Measurements from ENCODE around the gene CFAP161. TPM values are rescaled to one million over a fixed set of nuclear protein-coding genes. Genes with fewer than 3 reads are reported as not detected.
A peak's percentile ranks its signal among the peaks of the same experiment; 100 is the strongest.

Gene CFAP161
- total and polyA plus RNA-seq, 2 donors from 2014 or later, result 0.50 TPM; not detected in 1

DNA sequence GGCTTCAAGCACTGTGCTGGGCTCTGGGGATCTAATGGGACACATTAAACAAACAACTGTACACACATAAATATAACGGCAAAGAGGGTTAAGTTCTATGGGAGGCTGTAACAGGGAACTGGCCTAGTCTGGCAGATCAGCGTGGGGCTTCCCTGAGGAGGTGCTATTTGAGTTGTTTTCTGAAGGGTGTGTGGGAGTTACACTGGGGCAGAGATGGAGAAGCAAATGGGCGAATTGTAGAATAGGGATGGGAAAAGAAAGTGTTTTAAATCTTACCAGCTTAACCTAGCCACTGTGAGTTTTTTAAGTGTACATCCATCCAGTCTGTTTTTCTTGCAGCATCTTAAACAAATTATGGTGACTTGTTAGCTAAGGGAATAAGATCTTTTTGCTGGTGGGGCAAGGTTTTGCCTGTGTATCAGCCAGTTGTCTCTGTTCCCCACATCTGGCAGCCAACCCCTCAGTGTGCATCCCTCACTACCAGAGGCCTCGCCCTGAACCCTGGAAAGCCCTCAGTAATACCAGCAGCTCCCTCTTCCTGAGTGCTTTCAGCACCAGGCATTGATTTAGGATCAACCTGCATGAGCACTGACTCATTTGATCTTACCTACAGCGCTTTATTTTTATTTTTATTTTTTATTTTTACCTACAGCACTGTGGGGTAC is 51.7 kb downstream of the CFAP161 start:
- H3K9ac ChIP-seq (ENCODE audit: low read length in 3 of 3), result no peak overlapping the region
- TF ChIP-seq, protein P1, sequence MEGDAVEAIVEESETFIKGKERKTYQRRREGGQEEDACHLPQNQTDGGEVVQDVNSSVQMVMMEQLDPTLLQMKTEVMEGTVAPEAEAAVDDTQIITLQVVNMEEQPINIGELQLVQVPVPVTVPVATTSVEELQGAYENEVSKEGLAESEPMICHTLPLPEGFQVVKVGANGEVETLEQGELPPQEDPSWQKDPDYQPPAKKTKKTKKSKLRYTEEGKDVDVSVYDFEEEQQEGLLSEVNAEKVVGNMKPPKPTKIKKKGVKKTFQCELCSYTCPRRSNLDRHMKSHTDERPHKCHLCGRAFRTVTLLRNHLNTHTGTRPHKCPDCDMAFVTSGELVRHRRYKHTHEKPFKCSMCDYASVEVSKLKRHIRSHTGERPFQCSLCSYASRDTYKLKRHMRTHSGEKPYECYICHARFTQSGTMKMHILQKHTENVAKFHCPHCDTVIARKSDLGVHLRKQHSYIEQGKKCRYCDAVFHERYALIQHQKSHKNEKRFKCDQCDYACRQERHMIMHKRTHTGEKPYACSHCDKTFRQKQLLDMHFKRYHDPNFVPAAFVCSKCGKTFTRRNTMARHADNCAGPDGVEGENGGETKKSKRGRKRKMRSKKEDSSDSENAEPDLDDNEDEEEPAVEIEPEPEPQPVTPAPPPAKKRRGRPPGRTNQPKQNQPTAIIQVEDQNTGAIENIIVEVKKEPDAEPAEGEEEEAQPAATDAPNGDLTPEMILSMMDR (IDR thresholded peaks at IDR 0.05; ENCODE audit: borderline replicate concordance, extremely low read depth, insufficient read depth), result no peak
- no peak for DNase-seq
- no peaks in the 10 kb centered on the region for H3K4me1 ChIP-seq (ENCODE audit: control insufficient read depth in 2 of 3, insufficient read depth in 2 of 3, low read depth in 1 of 3, low read length in 3 of 3)
- H3K36me3 ChIP-seq (ENCODE audit: control insufficient read depth in 2 of 3, insufficient read depth in 3 of 3, low read length in 3 of 3), result no peaks in the 10 kb centered on the region
- intact Hi-C loops (cut with DNase I), result no loop called here
- FAIRE-seq, result no peak
- no peaks in the 10 kb centered on the region for H3K27me3 ChIP-seq (ENCODE audit: control insufficient read depth, insufficient read depth, low read length)
- H3K4me3 ChIP-seq (ENCODE audit: low read length in 3 of 3), result no peak overlapping the region
- no peak overlapping the region for H3K27ac ChIP-seq (ENCODE audit: low read depth in 2 of 2, low read length in 2 of 2)
- H3K9me3 ChIP-seq (ENCODE audit: control insufficient read depth in 2 of 3, insufficient read depth in 1 of 3, low read length in 3 of 3), result no peaks in the 10 kb centered on the region

DNA sequence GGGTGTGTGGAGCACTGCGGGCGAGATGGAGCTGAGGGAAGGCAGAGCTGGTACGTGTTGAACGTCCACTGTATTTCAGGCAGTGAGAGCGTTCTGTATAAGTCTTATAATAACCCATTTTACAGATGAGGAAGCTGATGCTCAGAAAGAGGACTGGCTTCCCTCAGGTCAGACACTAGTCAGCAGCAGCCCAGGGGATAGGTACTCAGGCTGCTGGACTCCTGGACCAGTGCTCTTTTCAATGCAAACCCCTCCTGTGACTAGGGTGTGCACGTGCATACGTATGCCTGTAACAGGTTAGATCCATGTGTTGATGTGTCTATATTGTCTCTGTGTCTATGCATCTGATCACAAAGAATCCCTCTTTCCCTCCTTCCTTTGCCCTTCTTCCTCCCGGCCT is 54.3 kb downstream of the CFAP161 start:
- Histone ChIP-seq H3K27ac (ENCODE audit: low read depth in 2 of 2, low read length in 2 of 2) (no peak overlapping the region), H3K27me3 (ENCODE audit: control insufficient read depth, insufficient read depth, low read length) (no peaks in the 10 kb centered on the region), H3K9me3 (ENCODE audit: control insufficient read depth in 2 of 3, insufficient read depth in 1 of 3, low read length in 3 of 3) (no peaks in the 10 kb centered on the region), H3K4me3 (ENCODE audit: low read length in 3 of 3) (no peak overlapping the region), H3K36me3 (ENCODE audit: control insufficient read depth in 2 of 3, insufficient read depth in 3 of 3, low read length in 3 of 3) (no peaks in the 10 kb centered on the region), H3K4me1 (ENCODE audit: control insufficient read depth in 2 of 3, insufficient read depth in 2 of 3, low read depth in 1 of 3, low read length in 3 of 3) (no peaks in the 10 kb centered on the region), H3K9ac (ENCODE audit: low read length in 3 of 3) (no peak overlapping the region)
- no peak for DNase-seq
- no peak for FAIRE-seq
- TF ChIP-seq, protein P1 (IDR thresholded peaks at IDR 0.05; ENCODE audit: borderline replicate concordance, extremely low read depth, insufficient read depth), result no peak
- intact Hi-C loops (cut with DNase I), result no loop called here

DNA sequence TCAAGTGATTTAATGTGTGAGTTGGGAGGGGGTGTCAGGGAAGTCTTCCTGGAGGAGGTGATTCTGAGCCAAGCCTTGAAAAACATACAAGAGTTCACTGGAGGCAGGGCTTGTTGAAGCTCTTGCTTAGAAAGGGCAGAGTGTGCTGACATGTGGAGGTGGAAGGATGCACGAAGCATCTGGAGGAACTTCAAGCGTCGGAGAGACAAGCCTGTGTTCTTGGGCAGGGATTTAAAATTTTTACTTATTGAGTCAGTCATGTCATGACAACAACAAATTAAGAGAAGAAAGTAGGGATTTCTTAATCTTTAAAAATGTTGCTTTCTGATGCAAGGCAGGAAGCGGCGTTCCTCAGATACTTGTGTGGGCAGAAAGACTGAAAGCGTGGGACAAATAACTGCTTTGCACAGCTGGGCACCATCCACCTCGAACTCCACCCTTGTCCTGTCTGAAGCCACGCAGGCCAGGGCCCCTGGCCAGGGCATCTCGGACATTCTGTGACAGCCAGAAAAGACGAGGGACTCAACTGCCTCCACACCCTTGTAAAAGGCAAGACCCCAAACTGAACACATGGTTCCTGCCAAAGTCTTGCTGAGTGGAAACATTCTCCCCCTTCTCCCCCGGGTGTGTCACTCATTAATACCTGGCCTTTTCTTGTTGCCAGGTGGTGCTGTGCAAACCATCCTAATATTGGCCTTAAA is 55.7 kb downstream of the CFAP161 start:
- Histone ChIP-seq H3K36me3 (ENCODE audit: control insufficient read depth in 2 of 3, insufficient read depth in 3 of 3, low read length in 3 of 3) (no peaks in the 10 kb centered on the region), H3K4me3 (ENCODE audit: low read length in 3 of 3) (no peak overlapping the region), H3K9ac (ENCODE audit: low read length in 3 of 3) (no peak overlapping the region), H3K9me3 (ENCODE audit: control insufficient read depth in 2 of 3, insufficient read depth in 1 of 3, low read length in 3 of 3) (no peaks in the 10 kb centered on the region), H3K4me1 (ENCODE audit: control insufficient read depth in 2 of 3, insufficient read depth in 2 of 3, low read depth in 1 of 3, low read length in 3 of 3) (no peaks in the 10 kb centered on the region), H3K27me3 (ENCODE audit: control insufficient read depth, insufficient read depth, low read length) (no peaks in the 10 kb centered on the region), H3K27ac (ENCODE audit: low read depth in 2 of 2, low read length in 2 of 2) (no peak overlapping the region)
- DNase-seq (peak in 1 of 5 donors; percentile 89), FAIRE-seq (no peak)
- intact Hi-C loops (cut with DNase I), result no loop called here
- TF ChIP-seq, protein P1 (IDR thresholded peaks at IDR 0.05; ENCODE audit: borderline replicate concordance, extremely low read depth, insufficient read depth), result no peak
